ENCODE measurements around the gene DOHH.

DNA sequence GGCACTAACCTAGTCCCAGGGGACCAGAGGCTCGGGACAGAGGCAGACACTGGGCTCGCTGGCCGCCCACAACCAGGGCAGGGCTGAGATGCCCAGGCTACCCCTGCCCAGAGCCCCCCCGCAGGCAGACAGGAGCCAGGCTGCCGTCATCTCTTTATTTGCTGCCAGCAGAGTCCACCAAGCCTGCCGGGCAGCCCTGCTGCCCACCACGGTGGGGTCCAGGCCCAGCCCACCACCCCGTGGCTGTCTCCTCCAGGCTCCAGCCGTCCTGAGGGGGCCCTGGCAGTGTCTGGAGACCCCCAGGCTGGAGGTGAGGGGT is 43.5 kb upstream of the DOHH start:
- TF ChIP-seq, protein P1, sequence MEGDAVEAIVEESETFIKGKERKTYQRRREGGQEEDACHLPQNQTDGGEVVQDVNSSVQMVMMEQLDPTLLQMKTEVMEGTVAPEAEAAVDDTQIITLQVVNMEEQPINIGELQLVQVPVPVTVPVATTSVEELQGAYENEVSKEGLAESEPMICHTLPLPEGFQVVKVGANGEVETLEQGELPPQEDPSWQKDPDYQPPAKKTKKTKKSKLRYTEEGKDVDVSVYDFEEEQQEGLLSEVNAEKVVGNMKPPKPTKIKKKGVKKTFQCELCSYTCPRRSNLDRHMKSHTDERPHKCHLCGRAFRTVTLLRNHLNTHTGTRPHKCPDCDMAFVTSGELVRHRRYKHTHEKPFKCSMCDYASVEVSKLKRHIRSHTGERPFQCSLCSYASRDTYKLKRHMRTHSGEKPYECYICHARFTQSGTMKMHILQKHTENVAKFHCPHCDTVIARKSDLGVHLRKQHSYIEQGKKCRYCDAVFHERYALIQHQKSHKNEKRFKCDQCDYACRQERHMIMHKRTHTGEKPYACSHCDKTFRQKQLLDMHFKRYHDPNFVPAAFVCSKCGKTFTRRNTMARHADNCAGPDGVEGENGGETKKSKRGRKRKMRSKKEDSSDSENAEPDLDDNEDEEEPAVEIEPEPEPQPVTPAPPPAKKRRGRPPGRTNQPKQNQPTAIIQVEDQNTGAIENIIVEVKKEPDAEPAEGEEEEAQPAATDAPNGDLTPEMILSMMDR (IDR thresholded peaks at IDR 0.05), result no peak
- TF ChIP-seq POLR2A (IDR thresholded peaks at IDR 0.05), result no peak
